ENCODE measurements around the gene STK24. TPM values are rescaled to one million over a fixed set of nuclear protein-coding genes. Genes with fewer than 3 reads are reported as not detected.

Gene STK24
- total and polyA plus RNA-seq, 2 experiments from 2014 or later, result 83.3 to 98.0 TPM

- Histone ChIP-seq H3K36me3 (no peaks in the 10 kb centered on the region), H3K9me3 (ENCODE audit: low read depth) (no peaks in the 10 kb centered on the region), H3K27me3 (no peaks in the 10 kb centered on the region), H3K4me1 (ENCODE audit: low read depth) (peaks cover 16% of the 10 kb centered on the region), H3K27ac (no peak overlapping the region), H3K4me3 (no peak overlapping the region)
- no peak for DNase-seq (ENCODE audit: low read depth in 1 of 2, low spot score in 1 of 2)
- no peak for TF ChIP-seq CTCF (IDR thresholded peaks at IDR 0.05; ENCODE audit: low read depth, low read length)
These were observed 9.0 kb upstream of the STK24 start for GRCh38 chr13:98585946-98586345.

- Histone ChIP-seq H3K36me3 (no peaks in the 10 kb centered on the region), H3K27me3 (no peaks in the 10 kb centered on the region), H3K9me3 (ENCODE audit: low read depth) (no peaks in the 10 kb centered on the region), H3K27ac (no peak overlapping the region), H3K4me1 (ENCODE audit: low read depth) (peaks cover 16% of the 10 kb centered on the region), H3K4me3 (no peak overlapping the region)
- TF ChIP-seq CTCF (IDR thresholded peaks at IDR 0.05; ENCODE audit: low read depth, low read length), result no peak
- no peak for DNase-seq (ENCODE audit: low read depth in 1 of 2, low spot score in 1 of 2)
These were observed 8.5 kb upstream of the STK24 start for GRCh38 chr13:98585398-98585754.

GRCh38 chr13:98584668-98585397, 7.9 kb upstream of the STK24 start:
- Histone ChIP-seq H3K9me3 (ENCODE audit: low read depth) (no peaks in the 10 kb centered on the region), H3K36me3 (no peaks in the 10 kb centered on the region), H3K4me3 (no peak overlapping the region), H3K4me1 (ENCODE audit: low read depth) (peaks cover 16% of the 10 kb centered on the region), H3K27ac (no peak overlapping the region), H3K27me3 (no peaks in the 10 kb centered on the region)
- DNase-seq (ENCODE audit: low read depth in 1 of 2, low spot score in 1 of 2), result no peak
- no peak for TF ChIP-seq CTCF (IDR thresholded peaks at IDR 0.05; ENCODE audit: low read depth, low read length)

GRCh38 chr13:98582947-98583346, 6.0 kb upstream of the STK24 start:
- Histone ChIP-seq H3K27me3 (no peaks in the 10 kb centered on the region), H3K9me3 (ENCODE audit: low read depth) (no peaks in the 10 kb centered on the region), H3K4me1 (ENCODE audit: low read depth) (peaks cover 23% of the 10 kb centered on the region), H3K36me3 (no peaks in the 10 kb centered on the region), H3K27ac (no peak overlapping the region), H3K4me3 (no peak overlapping the region)
- no peak for DNase-seq (ENCODE audit: low read depth in 1 of 2, low spot score in 1 of 2)
- TF ChIP-seq CTCF (IDR thresholded peaks at IDR 0.05; ENCODE audit: low read depth, low read length), result no peak

GRCh38 chr13:98581971-98582702, 5.2 kb upstream of the STK24 start:
- Histone ChIP-seq H3K4me3 (no peak overlapping the region), H3K27me3 (no peaks in the 10 kb centered on the region), H3K27ac (peak overlapping the region; percentile 77), H3K9me3 (ENCODE audit: low read depth) (no peaks in the 10 kb centered on the region), H3K4me1 (ENCODE audit: low read depth) (peaks cover 23% of the 10 kb centered on the region), H3K36me3 (no peaks in the 10 kb centered on the region)
- TF ChIP-seq CTCF (IDR thresholded peaks at IDR 0.05; ENCODE audit: low read depth, low read length), result no peak
- DNase-seq (ENCODE audit: low read depth in 1 of 2, low spot score in 1 of 2), result peak; percentile 46 to 84
